Spleen (tissue), 7 donors: ENCODE data around the gene KLHL18.

ENCODE experiments used
- POLR2A ChIP-seq, 3 donors: fragments of 450-650 bp; IDR thresholded peaks; one replicate each; pipeline ENCODE4 v1.5.1; 2017; ENCODE audit warnings: antibody characterized with exemption in 3 of 3, mild to moderate bottlenecking in 1 of 3
- POLR2AphosphoS5 ChIP-seq, 3 donors: sonication (generic); formaldehyde crosslinking; IDR thresholded peaks; one replicate each; pipeline ENCODE4 v1.5.1; 2017; ENCODE audit warnings: antibody characterized with exemption in 3 of 3
- TF ChIP-seq, protein P1 (sequence below), 11 experiments: fragments of 200-600 bp in 7 of 11; fragments of 450-650 bp in 4 of 11; sonication (generic) in 4 of 11; IDR thresholded peaks in 8 of 11; conservative IDR thresholded peaks in 3 of 11; 1 replicate in 7 of 11; 2 replicates in 4 of 11; pipeline versions ENCODE4 v1.4.0 to v1.8.0; 2016 to 2021; ENCODE audit warnings: antibody characterized with exemption in 11 of 11, inconsistent platforms in 4 of 11, mild to moderate bottlenecking in 1 of 11
- donor health status: DM: no; HTN: no; CAD: no; lungs with moderate emphysema.
- donor health status: DM: no; HTN: no; CAD: no.
- donor health status: DM: no; HTN: no; CAD: no.

DNA sequence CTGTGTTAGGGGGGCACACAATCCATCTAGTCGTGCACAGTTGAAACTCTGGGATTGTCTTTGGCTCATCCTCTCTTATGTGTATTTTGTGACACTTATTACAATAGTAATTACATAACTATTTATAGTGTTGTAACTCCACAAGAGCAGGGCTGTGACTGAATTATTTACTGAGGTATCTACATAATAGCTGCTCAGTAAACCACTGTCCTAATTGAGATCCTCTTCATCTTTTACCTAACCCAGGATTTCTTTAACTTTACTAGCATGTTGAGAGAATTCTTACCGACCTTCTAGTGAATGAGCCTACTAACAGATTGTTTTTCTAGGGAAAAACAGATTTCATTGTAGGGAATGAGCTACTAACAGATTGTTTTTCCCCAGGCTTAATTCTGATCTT, 11.1 kb downstream of the KLHL18 start:
- TF ChIP-seq, protein P1, sequence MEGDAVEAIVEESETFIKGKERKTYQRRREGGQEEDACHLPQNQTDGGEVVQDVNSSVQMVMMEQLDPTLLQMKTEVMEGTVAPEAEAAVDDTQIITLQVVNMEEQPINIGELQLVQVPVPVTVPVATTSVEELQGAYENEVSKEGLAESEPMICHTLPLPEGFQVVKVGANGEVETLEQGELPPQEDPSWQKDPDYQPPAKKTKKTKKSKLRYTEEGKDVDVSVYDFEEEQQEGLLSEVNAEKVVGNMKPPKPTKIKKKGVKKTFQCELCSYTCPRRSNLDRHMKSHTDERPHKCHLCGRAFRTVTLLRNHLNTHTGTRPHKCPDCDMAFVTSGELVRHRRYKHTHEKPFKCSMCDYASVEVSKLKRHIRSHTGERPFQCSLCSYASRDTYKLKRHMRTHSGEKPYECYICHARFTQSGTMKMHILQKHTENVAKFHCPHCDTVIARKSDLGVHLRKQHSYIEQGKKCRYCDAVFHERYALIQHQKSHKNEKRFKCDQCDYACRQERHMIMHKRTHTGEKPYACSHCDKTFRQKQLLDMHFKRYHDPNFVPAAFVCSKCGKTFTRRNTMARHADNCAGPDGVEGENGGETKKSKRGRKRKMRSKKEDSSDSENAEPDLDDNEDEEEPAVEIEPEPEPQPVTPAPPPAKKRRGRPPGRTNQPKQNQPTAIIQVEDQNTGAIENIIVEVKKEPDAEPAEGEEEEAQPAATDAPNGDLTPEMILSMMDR (IDR thresholded peaks at IDR 0.05 in 8 of 11, conservative IDR thresholded peaks at IDR 0.05 in 3 of 11) = no peak
- TF ChIP-seq POLR2A (IDR thresholded peaks at IDR 0.05) (no peak), POLR2AphosphoS5 (IDR thresholded peaks at IDR 0.05) (no peak)
